ENCODE measurements around the gene RPL7A. TPM values are rescaled to one million over a fixed set of nuclear protein-coding genes. Genes with fewer than 3 reads are reported as not detected.
A peak's percentile ranks its signal among the peaks of the same experiment; 100 is the strongest.

Gene RPL7A
- total and polyA plus RNA-seq, 2 of the 13 experiments (the other 11 are each of a cell fraction or from before 2014, with no cell fraction given): 2,401 to 2,938 TPM

DNA sequence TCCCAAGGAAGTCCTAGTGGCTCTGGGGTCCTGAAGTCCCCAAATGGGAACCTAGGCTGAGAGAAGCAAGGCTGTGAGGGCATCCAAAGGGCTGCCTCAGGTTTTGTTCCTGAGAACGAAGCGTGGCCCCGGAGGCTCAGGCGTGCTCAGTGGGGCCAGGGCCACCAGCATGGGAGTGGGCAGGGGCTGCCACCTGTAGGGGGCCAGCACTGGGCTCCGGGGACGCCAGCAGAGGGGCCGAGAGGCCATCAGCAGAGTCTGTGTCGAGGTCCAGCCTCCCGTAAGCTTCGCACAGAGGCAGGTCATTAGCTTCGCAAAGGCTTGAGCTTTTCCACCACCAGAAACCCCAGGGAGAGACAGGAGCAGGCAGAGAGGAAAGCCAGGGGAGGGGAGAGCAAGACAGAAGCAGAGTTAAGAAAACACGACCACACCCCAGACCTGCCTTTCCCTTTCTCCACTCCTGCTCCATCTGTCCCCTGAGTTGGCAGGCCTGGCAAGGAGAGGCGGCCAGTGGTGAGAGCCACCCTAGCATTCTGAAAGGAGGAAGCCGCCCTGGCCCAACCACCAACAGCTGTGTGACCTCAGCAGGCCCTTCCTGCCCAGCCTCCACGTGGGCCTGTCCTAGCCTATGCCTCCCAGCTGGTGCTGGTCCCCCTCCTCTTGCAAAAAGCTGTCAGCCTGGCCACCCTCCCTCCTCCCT lies 6.5 kb upstream of the RPL7A start:
- in situ Hi-C loops (cut with HindIII; ENCODE audit: extremely low pct_ligation_motif_present, low pct_unique_long_range_greater_than_20kb): no loop called here
- BruUV-seq (replicated peaks): no TSS peak
- Histone ChIP-seq H3K9me3 (ENCODE audit: low read length) (no peaks in the 10 kb centered on the region), H3K27me3 (ENCODE audit: control insufficient read depth in 1 of 2, insufficient read depth in 2 of 2, low read length in 2 of 2) (no peaks in the 10 kb centered on the region), H3K4me2 (ENCODE audit: low read depth, low read length) (no peak overlapping the region), H3K9ac (ENCODE audit: insufficient read depth, low read depth, low read length) (no peak overlapping the region), H3K4me1 (ENCODE audit: insufficient read depth, low read length) (peaks cover 14% of the 10 kb centered on the region), H3K4me3 (replicated peaks in 1 of 3; ENCODE audit: insufficient read depth in 1 of 3, low read depth in 2 of 3, low read length in 3 of 3) (no peak overlapping the region), H2AFZ (ENCODE audit: low read length) (no peak overlapping the region), H3K36me3 (replicated peaks in 1 of 2; ENCODE audit: control insufficient read depth in 1 of 2, insufficient read depth in 2 of 2, low read length in 2 of 2) (peaks cover 8 to 58% of the 10 kb centered on the region in 2 experiments; a peak in 4 of 5 replicates), H3K27ac (ENCODE audit: extremely low read length, insufficient read depth, low read length) (no peak overlapping the region), H3K79me2 (ENCODE audit: insufficient read depth, low read length) (peaks cover 7% of the 10 kb centered on the region), H4K20me1 (ENCODE audit: insufficient read depth, low read length) (no peaks in the 10 kb centered on the region)
- CTCF ChIA-PET (ENCODE audit: low intra/inter-chr PET ratio, low total read pairs): interaction anchor here (1.9 kb wide), 1 partner anchor 144 kb away, joined by 5 read pairs; no protein-coding TSS in a partner anchor
- TF ChIP-seq RBFOX2 (IDR thresholded peaks at IDR 0.05; ENCODE audit: low read depth, low read length) (peak; percentile 25; the same call in 1 of the 2 replicates), ZNF33B (CRISPR knock-in tag; IDR thresholded peaks at IDR 0.05) (no peak)
- ATAC-seq (no peak), DNase-seq (ENCODE audit: low spot score) (no peak), FAIRE-seq (no peak)
- POLR2A ChIA-PET: no interaction called here
- intact Hi-C loops (cut with micrococcal nuclease; ENCODE audit: unreplicated experiment): no loop called here
- 96% methylated on average over 14 of the region's 15 CpGs for WGBS (ENCODE audit: low lambda C conversion rate)

DNA sequence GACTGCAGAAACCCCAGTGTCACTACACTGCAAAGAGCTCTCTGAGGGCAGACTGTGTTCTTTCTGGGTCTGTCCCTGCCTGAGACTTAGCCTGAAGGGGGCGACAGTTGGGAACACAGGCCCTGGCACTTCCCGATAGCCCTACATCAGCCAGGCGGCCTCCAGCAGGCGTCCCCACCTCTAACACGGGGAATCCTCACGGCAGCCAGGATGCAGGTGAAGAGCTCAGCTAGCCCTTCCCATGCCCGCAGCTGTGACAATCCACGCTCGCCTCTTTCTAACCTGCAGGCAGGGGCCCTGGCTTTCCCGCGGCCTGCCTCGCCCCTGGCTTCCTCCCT lies 6.0 kb upstream of the RPL7A start:
- no peak for FAIRE-seq
- intact Hi-C loops (cut with micrococcal nuclease; ENCODE audit: unreplicated experiment) (no loop called here), in situ Hi-C loops (cut with HindIII; ENCODE audit: extremely low pct_ligation_motif_present, low pct_unique_long_range_greater_than_20kb) (no loop called here)
- DNase-seq (ENCODE audit: low spot score): no peak
- Histone ChIP-seq H3K4me1 (ENCODE audit: insufficient read depth, low read length) (peaks cover 11% of the 10 kb centered on the region), H3K4me3 (replicated peaks in 1 of 3; ENCODE audit: insufficient read depth in 1 of 3, low read depth in 2 of 3, low read length in 3 of 3) (no peak overlapping the region), H3K27ac (ENCODE audit: extremely low read length, insufficient read depth, low read length) (no peak overlapping the region), H2AFZ (ENCODE audit: low read length) (no peak overlapping the region), H4K20me1 (ENCODE audit: insufficient read depth, low read length) (no peaks in the 10 kb centered on the region), H3K36me3 (replicated peaks in 1 of 2; ENCODE audit: control insufficient read depth in 1 of 2, insufficient read depth in 2 of 2, low read length in 2 of 2) (peaks cover 8 to 58% of the 10 kb centered on the region in 2 experiments; a peak in 4 of 5 replicates), H3K27me3 (ENCODE audit: control insufficient read depth in 1 of 2, insufficient read depth in 2 of 2, low read length in 2 of 2) (no peaks in the 10 kb centered on the region), H3K9me3 (ENCODE audit: low read length) (no peaks in the 10 kb centered on the region), H3K79me2 (ENCODE audit: insufficient read depth, low read length) (peaks cover 12% of the 10 kb centered on the region), H3K4me2 (ENCODE audit: low read depth, low read length) (no peak overlapping the region), H3K9ac (ENCODE audit: insufficient read depth, low read depth, low read length) (no peak overlapping the region)
- CTCF ChIA-PET (ENCODE audit: low intra/inter-chr PET ratio, low total read pairs): interaction anchor here (1.9 kb wide), 1 partner anchor 144 kb away, joined by 5 read pairs; no protein-coding TSS in a partner anchor
- BruUV-seq (replicated peaks): no TSS peak
- peak; percentile 63 for ATAC-seq
- WGBS (ENCODE audit: low lambda C conversion rate): 93% methylated on average over 7 of the region's 12 CpGs
- POLR2A ChIA-PET: interaction anchor here (1.4 kb wide), 1 partner anchor 14 kb away, joined by 5 read pairs; the partner anchor contains the start of genes SURF1 and SURF2
- TF ChIP-seq, protein P1, sequence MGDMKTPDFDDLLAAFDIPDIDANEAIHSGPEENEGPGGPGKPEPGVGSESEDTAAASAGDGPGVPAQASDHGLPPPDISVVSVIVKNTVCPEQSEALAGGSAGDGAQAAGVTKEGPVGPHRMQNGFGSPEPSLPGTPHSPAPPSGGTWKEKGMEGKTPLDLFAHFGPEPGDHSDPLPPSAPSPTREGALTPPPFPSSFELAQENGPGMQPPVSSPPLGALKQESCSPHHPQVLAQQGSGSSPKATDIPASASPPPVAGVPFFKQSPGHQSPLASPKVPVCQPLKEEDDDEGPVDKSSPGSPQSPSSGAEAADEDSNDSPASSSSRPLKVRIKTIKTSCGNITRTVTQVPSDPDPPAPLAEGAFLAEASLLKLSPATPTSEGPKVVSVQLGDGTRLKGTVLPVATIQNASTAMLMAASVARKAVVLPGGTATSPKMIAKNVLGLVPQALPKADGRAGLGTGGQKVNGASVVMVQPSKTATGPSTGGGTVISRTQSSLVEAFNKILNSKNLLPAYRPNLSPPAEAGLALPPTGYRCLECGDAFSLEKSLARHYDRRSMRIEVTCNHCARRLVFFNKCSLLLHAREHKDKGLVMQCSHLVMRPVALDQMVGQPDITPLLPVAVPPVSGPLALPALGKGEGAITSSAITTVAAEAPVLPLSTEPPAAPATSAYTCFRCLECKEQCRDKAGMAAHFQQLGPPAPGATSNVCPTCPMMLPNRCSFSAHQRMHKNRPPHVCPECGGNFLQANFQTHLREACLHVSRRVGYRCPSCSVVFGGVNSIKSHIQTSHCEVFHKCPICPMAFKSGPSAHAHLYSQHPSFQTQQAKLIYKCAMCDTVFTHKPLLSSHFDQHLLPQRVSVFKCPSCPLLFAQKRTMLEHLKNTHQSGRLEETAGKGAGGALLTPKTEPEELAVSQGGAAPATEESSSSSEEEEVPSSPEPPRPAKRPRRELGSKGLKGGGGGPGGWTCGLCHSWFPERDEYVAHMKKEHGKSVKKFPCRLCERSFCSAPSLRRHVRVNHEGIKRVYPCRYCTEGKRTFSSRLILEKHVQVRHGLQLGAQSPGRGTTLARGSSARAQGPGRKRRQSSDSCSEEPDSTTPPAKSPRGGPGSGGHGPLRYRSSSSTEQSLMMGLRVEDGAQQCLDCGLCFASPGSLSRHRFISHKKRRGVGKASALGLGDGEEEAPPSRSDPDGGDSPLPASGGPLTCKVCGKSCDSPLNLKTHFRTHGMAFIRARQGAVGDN (CRISPR knock-in tag; IDR thresholded peaks at IDR 0.05): peak; percentile 9; the same call in 1 of the 2 replicates
- TF ChIP-seq BRD4 (CRISPR knock-in tag; IDR thresholded peaks at IDR 0.05): 0 out of 2 replicates have a peak, but pooled peaks have one; percentile 29
- TF ChIP-seq ZBTB38 (CRISPR knock-in tag; IDR thresholded peaks at IDR 0.05): peak; percentile 55; the same call in 1 of the 2 replicates
- no peak for TF ChIP-seq ZSCAN12 (CRISPR knock-in tag; IDR thresholded peaks at IDR 0.05)
- TF ChIP-seq, protein P2, sequence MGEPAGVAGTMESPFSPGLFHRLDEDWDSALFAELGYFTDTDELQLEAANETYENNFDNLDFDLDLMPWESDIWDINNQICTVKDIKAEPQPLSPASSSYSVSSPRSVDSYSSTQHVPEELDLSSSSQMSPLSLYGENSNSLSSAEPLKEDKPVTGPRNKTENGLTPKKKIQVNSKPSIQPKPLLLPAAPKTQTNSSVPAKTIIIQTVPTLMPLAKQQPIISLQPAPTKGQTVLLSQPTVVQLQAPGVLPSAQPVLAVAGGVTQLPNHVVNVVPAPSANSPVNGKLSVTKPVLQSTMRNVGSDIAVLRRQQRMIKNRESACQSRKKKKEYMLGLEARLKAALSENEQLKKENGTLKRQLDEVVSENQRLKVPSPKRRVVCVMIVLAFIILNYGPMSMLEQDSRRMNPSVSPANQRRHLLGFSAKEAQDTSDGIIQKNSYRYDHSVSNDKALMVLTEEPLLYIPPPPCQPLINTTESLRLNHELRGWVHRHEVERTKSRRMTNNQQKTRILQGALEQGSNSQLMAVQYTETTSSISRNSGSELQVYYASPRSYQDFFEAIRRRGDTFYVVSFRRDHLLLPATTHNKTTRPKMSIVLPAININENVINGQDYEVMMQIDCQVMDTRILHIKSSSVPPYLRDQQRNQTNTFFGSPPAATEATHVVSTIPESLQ (CRISPR knock-in tag; conservative IDR thresholded peaks at IDR 0.05): no peak
- TF ChIP-seq ZNF614 (CRISPR knock-in tag; IDR thresholded peaks at IDR 0.05; ENCODE audit: borderline replicate concordance): no peak
- TF ChIP-seq POLR2AphosphoS2 (IDR thresholded peaks at IDR 0.05; ENCODE audit: low read depth, low read length): no peak
- TF ChIP-seq STAG1 (CRISPR knock-in tag; IDR thresholded peaks at IDR 0.05): 0 out of 2 replicates have a peak, but pooled peaks have one; percentile 5
- peak; percentile 24 for TF ChIP-seq AGO2 (optimal IDR thresholded peaks at IDR 0.05; ENCODE audit: low read depth, low read length)

Data from HepG2 (cell line).